Peyer's patch (tissue), 4 donors: ENCODE results near the gene IFITM5.

Experiments used
- CTCF ChIP-seq, 6 experiments: fragments of 450-650 bp in 4 of 6; fragments of 200-600 bp in 2 of 6; sonication (generic) in 1 of 6; IDR thresholded peaks; one replicate each; pipeline ENCODE4 v1.5.1; 2017 to 2019; ENCODE audit warnings: antibody characterized with exemption in 6 of 6, mild to moderate bottlenecking in 3 of 6, moderate library complexity in 1 of 6
- POLR2A ChIP-seq, 2 donors: fragments of 450-650 bp; IDR thresholded peaks; one replicate each; pipeline ENCODE4 v1.5.1; 2017; ENCODE audit warnings: antibody characterized with exemption in 2 of 2, mild to moderate bottlenecking in 2 of 2, moderate library complexity in 2 of 2

GRCh38 chr11:251550-251949 lies 47.8 kb downstream of the IFITM5 start:
- TF ChIP-seq CTCF (IDR thresholded peaks at IDR 0.05) (peak in 2 of 6 experiments; percentile 5 to 13), POLR2A (IDR thresholded peaks at IDR 0.05) (no peak)
